Heart left ventricle (tissue), 16 donors: ENCODE results near the gene CFL1. TPM values are rescaled to one million over a fixed set of nuclear protein-coding genes. Genes with fewer than 3 reads are reported as not detected.
A peak's percentile ranks its signal among the peaks of the same experiment; 100 is the strongest.

Experiments used
- ATAC-seq, 4 donors: fragments of 200-7000 bp; cut with Tn5 transposase; one replicate each; pipeline ENCODE4 v1.9.1; 2020 to 2022; ENCODE audit warnings: moderate library complexity in 4 of 4, mild to moderate bottlenecking in 3 of 4, moderate number of reproducible peaks in 1 of 4
- DNase-seq, 5 donors: peaks; one replicate each; pipeline ENCODE4 v3.0.0-alpha.2; 2020
- H3K27ac ChIP-seq, 12 donors: fragments of 200-600 bp; sonication (generic) in 4 of 12; one replicate each; pipeline versions ENCODE4 v1.5.0 to v1.8.0; 2016 to 2022; ENCODE audit warnings: mild to moderate bottlenecking in 2 of 12
- H3K27me3 ChIP-seq, 9 donors: fragments of 200-600 bp; sonication (generic) in 2 of 9; one replicate each; pipeline versions ENCODE4 v1.5.1 to v1.8.0; 2016 to 2022; ENCODE audit warnings: mild to moderate bottlenecking in 3 of 9
- H3K36me3 ChIP-seq, 9 donors: fragments of 200-600 bp; sonication (generic) in 2 of 9; one replicate each; pipeline versions ENCODE4 v1.5.0 to v1.8.0; 2018 to 2022; ENCODE audit warnings: mild to moderate bottlenecking in 2 of 9
- H3K4me1 ChIP-seq, 12 donors: fragments of 200-600 bp; sonication (generic) in 4 of 12; one replicate each; pipeline versions ENCODE4 v1.5.0 to v1.8.0; 2016 to 2022; ENCODE audit warnings: mild to moderate bottlenecking in 3 of 12
- H3K4me3 ChIP-seq, 12 donors: fragments of 200-600 bp; sonication (generic) in 4 of 12; one replicate each; pipeline versions ENCODE4 v1.5.0 to v1.8.0; 2017 to 2022; ENCODE audit warnings: mild to moderate bottlenecking in 9 of 12, moderate library complexity in 4 of 12
- H3K9me3 ChIP-seq, 12 donors: fragments of 200-600 bp; sonication (generic) in 4 of 12; one replicate each; pipeline versions ENCODE4 v1.5.0 to v1.8.0; 2016 to 2022; ENCODE audit warnings: mild to moderate bottlenecking in 1 of 12
- CTCF ChIP-seq, 12 donors: fragments of 200-600 bp; sonication (generic) in 4 of 12; IDR thresholded peaks; one replicate each; pipeline versions ENCODE4 v1.5.0 to v1.8.0; 2018 to 2022; ENCODE audit warnings: antibody characterized with exemption in 12 of 12, mild to moderate bottlenecking in 5 of 12
- POLR2A ChIP-seq, 2 donors: fragments of 450-650 bp; IDR thresholded peaks; one replicate each; pipeline ENCODE4 v1.6.1; 2017; ENCODE audit warnings: antibody characterized with exemption in 2 of 2, mild to moderate bottlenecking in 2 of 2, moderate library complexity in 2 of 2
- WGBS, 4 donors: extraction: QIAGEN DNeasy Blood & Tissue Kit in 2 of 4; methylation state at CpG; one replicate each; pipeline versions ENCODE4 v1.1.5 to v1.1.7; 2013 to 2018; 5-methylcytosine and 5-hydroxymethylcytosine counted together
- intact Hi-C, 10 donors: fragments of 100-400 bp; cut with DNase I; formaldehyde crosslinking; loops; one replicate each; pipeline versions ENCODE4 v1.11.1 to v1.14.2; 2022
- polyA plus RNA-seq, 2 donors: library from polyadenylated mRNA; stranded (reverse); fragments of 200-250 nt; gene quantifications; one replicate each; pipeline ENCODE4 v1.2.3, GENCODE V29; 2013
- total RNA-seq, 9 donors: library from RNA; depleted of rRNA in 2 of 9; stranded (reverse); fragments of >200 nt in 2 of 9; fragmentation: NEBNext Ultra II Directional in 3 of 9; extraction: Animal tissue kit (Norgen Biotek cat#: 25700) in 3 of 9; gene quantifications; one replicate each; pipeline versions ENCODE4 v1.1.0 to v1.2.4, GENCODE V29; 2016 to 2023
- donor health status: ischemic (EF 13 %, LVEDD 7.1; RV severe dilation, severe dysfunction).
- donor health status: healthy with polysubstance abuse.
- donor health status: DM: no; HTN: yes; CAD: no.
- donor health status: DM: no; HTN: no; CAD: no.
- donor health status: ischemic (EF 25% LVEDD 6.9; RV normal size, moderate dysfunction).
- donor health status: ischemic (EF 25% LVEDD 5.7; RV mildly dilated, moderate dysfunction).
- donor health status: healthy.
- donor health status: DM: yes; HTN: yes; CAD: no.
- donor health status: ischemic (EF 35%, LVEDD 5.7; RV mildly dilated, moderate dysfunction).
- donor health status: nonischemic (EF 11% LVEDD 7.7; RV severe dilation, severe dysfunction).
- donor health status: DM: yes; HTN: yes; CAD: no.
- donor health status: PGD.
- donor health status: ischemic (EF 29% LVEDD 5.4; RV normal size, mild dysfunction).
- donor health status: nonischemic (EF 23%, LVEDD 6.1; RV moderate dilation, normal function).

The CFL1 gene
- total and polyA plus RNA-seq, 11 donors = 289 to 973 (median 424) TPM

GRCh38 chr11:65891219-65892136, 33.5 kb upstream of the CFL1 start:
- peaks cover 16 to 72% (median 53%) of the 10 kb centered on the region in 12 donors for H3K4me1 ChIP-seq
- H3K27me3 ChIP-seq = no peaks in the 10 kb centered on the region
- intact Hi-C loops = loop anchor here in 2 of 10 donors (2.0 kb wide), 2 partner anchors 27 to 69 kb away; partner anchors contain the start of genes C11orf68 (in 1 of the 2), DRAP1 (in 1 of the 2) and SART1 (in 1 of the 2)
- H3K9me3 ChIP-seq = no peaks in the 10 kb centered on the region
- 1 to 3% (median 2%) methylated on average over 30 to 57 of the region's 57 CpGs for WGBS, 4 donors
- peak overlapping the region; percentile 87 to 99 (median 98) for H3K27ac ChIP-seq
- DNase-seq (peak; percentile 78 to 87 (median 80)), ATAC-seq (peak in 3 of 4 donors; percentile 1 to 39 (median 2))
- TF ChIP-seq POLR2A (IDR thresholded peaks at IDR 0.05) (peak in 1 of 2 donors; percentile 46), CTCF (IDR thresholded peaks at IDR 0.05) (peak in 10 of 12 donors; percentile 23 to 67 (median 52))
- H3K4me3 ChIP-seq = peak overlapping the region; percentile 76 to 98 (median 84)
- peaks cover 0 to 10% (median 6%) of the 10 kb centered on the region in 9 donors for H3K36me3 ChIP-seq

GRCh38 chr11:65890324-65891218, 32.6 kb upstream of the CFL1 start, which contains the start of gene CCDC85B:
TSS of gene CCDC85B (plus strand) at chr11:65890673. CDS start at chr11:65890784, 111 bp downstream.
- Histone ChIP-seq H3K27me3 (no peaks in the 10 kb centered on the region), H3K4me1 (peaks cover 16 to 72% (median 53%) of the 10 kb centered on the region in 12 donors), H3K27ac (peak within 1 kb of the TSS; percentile 89 to 100 (median 98)), H3K36me3 (peaks cover 0 to 18% (median 14%) of the 10 kb centered on the region in 9 donors), H3K9me3 (no peaks in the 10 kb centered on the region), H3K4me3 (peak within 1 kb of the TSS; percentile 76 to 98 (median 86))
- intact Hi-C loops = loop anchor here in 2 of 10 donors (2.0 kb wide), 2 partner anchors 28 to 70 kb away; partner anchors contain the start of genes C11orf68 (in 1 of the 2), DRAP1 (in 1 of the 2) and SART1 (in 1 of the 2)
- 0 to 1% (median 0%) methylated on average over 39 to 94 of the region's 94 CpGs for WGBS, 4 donors
- ATAC-seq = peak; percentile 74 to 86 (median 81)
- peak in 1 of 12 donors; percentile 13 for TF ChIP-seq CTCF (IDR thresholded peaks at IDR 0.05)
- TF ChIP-seq POLR2A (IDR thresholded peaks at IDR 0.05) = peak; percentile 90 to 99
- DNase-seq = peak; percentile 99

GRCh38 chr11:65888163-65888814, 30.3 kb upstream of the CFL1 start, which contains the start of gene FIBP:
TSS of gene FIBP (minus strand) at chr11:65888471. CDS start at chr11:65888418, 53 bp downstream.
- peak in 1 of 2 donors; percentile 81 for TF ChIP-seq POLR2A (IDR thresholded peaks at IDR 0.05)
- TF ChIP-seq CTCF (IDR thresholded peaks at IDR 0.05) = peak; percentile 79 to 90 (median 84)
- Histone ChIP-seq H3K4me1 (peaks cover 13 to 66% (median 47%) of the 10 kb centered on the region in 12 donors), H3K4me3 (peak within 1 kb of the TSS; percentile 28 to 98 (median 78)), H3K27me3 (no peaks in the 10 kb centered on the region), H3K9me3 (no peaks in the 10 kb centered on the region), H3K27ac (peak within 1 kb of the TSS; percentile 89 to 100 (median 98)), H3K36me3 (peaks cover 0 to 40% (median 33%) of the 10 kb centered on the region in 9 donors)
- 0 to 1% (median 0%) methylated on average over 33 to 57 of the region's 57 CpGs for WGBS, 4 donors
- DNase-seq (peak; percentile 98 to 99 (median 99)), ATAC-seq (peak; percentile 85 to 89 (median 88))
- intact Hi-C loops = loop anchor here in 9 of 10 donors (1.0 to 10.0 kb wide), 11 partner anchors 15 to 114 kb away; partner anchors contain the start of genes C11orf68 (in 3 of the 9), DRAP1 (in 3 of the 9), SART1 (in 3 of the 9) and BANF1 (in 2 of the 9)
